Right hindlimb (tissue), 1 donor: ENCODE data around the gene PALM3.
A peak's percentile ranks its signal among the peaks of the same experiment; 100 is the strongest.
"Not testable (repeated sequence)": the region's sequence is repeated elsewhere in the genome, so short reads cannot be mapped to it uniquely, and the experiment has no call there.

Source experiments
- DNase-seq: peaks from one replicate; pipeline ENCODE4 v3.0.0-alpha.2; 2018

PALM3 gene

DNA sequence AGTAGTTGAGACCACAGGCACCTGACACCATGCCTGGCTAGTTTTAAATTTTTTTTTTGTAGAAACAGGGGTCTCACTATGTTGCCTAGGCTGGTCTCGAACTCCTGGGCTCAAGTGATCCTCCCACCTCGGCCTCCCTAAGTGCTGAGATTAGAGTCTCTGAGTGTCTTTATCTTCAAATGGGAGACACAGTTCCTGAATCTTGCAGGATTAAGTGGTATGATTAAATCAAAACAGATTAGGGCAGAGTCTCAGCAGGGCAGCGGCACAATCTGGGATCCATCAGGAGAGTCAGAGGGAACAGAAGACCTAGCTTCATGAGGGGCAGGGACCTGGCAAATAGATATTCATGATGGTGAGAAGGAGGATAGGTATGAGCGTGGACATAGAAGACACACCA lies 33.0 kb downstream of the PALM3 start:
- DNase-seq: no peak

DNA sequence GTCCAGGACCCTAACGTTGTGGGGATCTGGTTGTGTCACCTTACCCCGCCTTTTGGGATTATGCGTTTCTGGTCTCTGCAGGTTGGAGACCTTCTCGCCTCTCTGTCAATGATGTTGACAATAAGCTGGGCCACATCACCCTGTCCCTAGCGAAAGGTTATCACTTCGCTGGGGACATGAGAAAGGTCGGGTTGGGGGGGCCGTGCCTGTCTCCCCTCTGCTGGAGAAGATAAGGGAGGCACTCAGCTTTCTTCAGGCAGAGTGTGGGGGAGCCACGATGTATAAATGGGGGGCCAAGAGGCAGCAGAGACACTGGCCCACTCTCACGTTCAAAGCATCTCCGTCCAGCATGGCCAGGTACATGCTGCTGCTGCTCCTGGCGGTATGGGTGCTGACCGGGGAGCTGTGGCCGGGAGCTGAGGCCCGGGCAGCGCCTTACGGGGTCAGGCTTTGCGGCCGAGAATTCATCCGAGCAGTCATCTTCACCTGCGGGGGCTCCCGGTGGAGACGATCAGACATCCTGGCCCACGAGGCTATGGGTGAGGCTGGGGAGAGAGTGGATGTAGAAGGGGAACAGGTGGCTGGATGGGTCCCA lies 33.9 kb downstream of the PALM3 start, which contains the start of gene RLN3:
Gene RLN3 (plus strand): TSS at position 293 of the 595 bp plus-strand sequence. CDS start 57 bp downstream, at position 350.
- DNase-seq: no peak

DNA sequence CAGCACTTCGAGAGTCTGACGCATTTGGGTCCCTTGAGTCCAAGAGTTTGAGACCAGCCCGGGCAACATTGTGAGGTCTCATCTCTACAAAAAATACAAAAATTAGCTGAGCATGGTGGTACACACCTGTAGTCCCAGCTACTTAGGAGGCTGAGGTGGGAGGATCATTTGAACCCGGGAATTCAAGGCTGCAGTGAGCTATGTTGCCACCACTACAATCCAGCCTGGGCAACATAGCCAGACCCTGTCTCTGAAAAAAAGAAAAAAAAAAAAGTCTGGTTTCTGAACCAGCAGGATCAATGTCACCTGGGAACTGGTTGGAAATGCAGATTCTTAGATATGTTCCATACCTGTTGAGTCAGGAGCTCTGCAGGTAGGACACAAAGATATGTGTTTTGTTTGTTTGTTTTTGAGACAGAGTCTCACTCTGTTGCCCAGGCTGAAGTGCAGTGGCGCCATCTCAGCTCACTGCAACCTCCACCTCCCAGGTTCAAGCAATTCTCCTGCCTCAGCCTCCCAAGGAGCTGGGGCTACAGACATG lies 35.2 kb downstream of the PALM3 start:
- DNase-seq: not testable (repeated sequence)

DNA sequence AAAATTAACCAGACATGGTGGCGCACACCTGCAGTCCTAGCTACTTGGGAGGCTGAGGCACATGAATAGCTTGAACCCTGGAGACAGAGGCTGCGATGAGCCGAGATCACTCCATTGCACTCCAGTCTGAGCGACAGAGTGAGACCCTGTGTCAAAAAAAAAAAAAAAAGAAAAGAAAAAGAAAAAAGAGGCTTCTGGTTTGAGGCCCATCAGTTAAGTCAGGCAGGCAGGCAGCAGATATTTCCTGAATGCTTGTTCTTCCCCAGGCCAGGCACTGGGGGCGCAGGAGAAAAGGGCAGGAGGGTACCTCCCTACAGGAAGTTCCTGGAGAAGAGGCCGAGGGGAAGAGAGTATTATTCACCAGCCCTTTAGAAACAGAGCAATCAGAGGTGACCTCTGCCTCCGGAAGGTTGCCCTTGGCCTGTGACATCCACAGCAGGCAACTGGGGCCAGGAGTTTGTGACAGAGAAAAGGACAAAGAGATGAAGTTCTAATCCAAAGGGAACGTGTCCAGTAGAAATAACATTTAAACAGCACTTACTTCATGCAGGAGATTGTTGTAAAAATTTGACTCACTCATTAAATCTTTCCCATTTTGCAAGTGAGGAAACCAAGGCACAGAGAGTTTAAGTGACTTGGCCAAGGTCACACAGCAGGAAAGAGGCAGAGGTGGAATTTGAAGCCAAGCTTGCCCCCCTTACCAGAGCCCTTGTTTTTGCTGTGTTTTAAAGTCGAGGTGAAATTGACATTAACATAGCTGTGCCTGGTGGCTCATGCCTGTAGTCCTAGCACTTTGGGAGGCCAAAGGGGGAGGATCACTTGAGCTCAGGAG lies 38.3 kb downstream of the PALM3 start:
- DNase-seq: peak; percentile 54

DNA sequence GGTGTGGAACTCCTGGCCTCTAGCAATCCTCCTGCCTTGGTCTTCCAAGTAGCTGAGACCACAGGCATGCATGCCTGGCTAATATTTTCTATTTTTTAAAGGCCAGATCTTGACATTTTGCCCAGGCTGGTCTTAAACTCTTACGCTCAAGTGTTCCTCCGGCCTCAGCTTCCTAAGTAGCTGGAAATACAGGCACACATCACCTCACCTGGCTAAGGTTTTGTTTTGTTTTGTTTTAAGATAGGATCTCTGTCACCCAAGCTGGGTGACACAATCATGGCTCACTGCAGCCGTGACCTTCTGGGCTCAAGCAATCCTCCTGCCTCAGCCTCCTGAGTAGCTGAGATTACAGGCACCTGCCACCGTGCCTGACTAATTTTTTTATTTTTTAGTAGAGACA lies 39.4 kb downstream of the PALM3 start:
- no peak for DNase-seq

DNA sequence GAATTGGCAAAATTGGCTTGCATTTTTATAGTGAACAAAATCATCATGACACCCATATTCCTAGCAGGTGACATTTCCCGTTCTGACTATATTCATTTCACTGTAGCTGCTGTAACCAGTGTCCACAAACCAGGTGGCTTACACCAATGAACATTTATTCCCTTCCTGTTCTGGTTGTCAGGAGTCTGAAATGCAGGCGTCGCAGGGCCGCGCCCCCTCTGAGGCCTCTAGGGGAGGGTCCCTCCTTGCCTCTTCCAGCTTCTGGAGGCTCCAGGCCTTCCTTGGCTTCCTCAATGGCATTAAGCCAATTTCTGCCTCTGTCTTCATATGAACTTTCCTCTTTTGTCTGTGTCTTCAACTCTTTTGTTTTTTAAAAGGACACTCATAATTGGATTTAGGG lies 40.4 kb downstream of the PALM3 start:
- no peak for DNase-seq

DNA sequence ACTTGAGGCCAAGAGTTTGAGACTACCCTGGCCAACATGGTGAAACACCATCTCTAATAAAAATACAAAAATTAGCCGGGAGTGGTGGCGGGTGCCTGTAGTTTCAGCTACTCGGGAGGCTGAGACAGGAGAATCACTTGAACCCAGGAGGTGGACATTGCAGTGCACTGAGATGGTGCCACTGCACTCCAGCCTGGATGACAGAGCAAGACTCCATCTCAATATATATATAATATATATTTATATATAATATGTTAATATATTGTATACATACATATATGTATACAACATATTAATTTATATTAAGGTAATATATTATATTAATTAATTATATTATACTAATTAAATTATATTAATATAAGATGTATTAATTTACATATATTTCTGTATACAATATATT lies 42.1 kb downstream of the PALM3 start:
- DNase-seq: not testable (repeated sequence)

DNA sequence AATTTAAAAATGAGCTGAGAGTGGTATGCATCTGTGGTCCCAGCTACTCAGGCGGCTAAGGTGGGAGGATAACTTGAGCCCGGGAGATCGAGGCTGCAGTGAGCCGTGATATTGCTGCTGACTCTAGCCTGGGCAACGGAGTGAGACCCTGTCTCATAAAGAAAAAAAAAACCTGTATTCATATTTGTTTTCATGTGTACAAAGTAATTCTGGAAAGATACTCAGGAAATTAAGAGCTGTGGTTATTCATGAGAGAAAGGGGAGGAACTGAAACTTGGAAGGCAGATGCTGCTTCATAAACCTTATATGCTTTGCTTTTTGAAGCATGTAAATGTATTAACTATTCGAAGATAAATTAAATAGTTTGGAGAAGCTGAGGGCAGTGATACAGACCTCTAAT lies 42.8 kb downstream of the PALM3 start:
- DNase-seq: no peak

DNA sequence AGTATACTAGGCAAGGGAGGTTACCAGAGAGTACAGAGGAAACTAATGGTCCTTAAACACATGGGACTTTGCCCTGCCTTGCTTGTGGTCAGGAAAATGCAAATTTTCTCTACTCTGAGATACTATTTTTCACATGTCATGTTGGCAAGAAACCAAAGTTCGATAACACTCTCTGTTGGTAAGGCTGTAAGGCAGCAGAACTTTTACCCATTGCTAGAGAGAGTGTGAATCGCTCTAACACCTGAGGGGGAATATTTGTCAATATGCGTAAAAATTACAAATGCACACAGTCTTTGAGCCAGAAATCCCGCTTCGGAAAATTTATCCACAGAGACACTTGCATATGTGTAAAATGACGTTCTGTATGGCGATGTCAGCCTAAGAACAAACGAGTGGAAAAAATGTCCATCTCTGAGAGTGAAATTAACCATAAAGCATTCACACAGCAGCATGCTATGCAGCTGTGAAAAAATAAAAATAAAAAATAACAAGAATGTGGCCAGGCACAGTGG lies 46.3 kb downstream of the PALM3 start:
- DNase-seq: no peak

DNA sequence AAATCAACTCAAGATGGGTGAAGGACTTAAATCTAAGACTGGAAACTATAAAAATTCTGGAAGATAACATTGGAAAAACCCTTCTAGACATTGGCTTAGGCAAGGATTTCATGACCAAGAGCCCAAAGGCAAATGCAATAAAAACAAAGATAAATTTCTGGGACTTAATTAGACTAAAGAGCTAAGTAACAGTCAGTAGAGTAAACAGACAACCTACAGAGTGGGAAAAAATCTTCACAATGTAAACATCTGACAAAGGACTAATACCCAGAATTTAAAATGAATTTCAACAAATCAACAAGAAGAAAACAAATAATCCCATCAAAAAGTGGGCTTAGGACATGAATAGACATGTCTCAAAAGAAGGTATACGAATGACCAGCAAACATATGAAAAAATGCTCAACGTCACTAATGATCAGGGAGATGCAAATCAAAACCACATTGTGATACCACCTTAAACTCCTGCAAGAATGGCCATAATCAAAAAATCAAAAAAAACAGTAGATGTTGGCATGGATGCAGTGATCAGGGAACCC lies 49.4 kb downstream of the PALM3 start:
- DNase-seq: no peak

DNA sequence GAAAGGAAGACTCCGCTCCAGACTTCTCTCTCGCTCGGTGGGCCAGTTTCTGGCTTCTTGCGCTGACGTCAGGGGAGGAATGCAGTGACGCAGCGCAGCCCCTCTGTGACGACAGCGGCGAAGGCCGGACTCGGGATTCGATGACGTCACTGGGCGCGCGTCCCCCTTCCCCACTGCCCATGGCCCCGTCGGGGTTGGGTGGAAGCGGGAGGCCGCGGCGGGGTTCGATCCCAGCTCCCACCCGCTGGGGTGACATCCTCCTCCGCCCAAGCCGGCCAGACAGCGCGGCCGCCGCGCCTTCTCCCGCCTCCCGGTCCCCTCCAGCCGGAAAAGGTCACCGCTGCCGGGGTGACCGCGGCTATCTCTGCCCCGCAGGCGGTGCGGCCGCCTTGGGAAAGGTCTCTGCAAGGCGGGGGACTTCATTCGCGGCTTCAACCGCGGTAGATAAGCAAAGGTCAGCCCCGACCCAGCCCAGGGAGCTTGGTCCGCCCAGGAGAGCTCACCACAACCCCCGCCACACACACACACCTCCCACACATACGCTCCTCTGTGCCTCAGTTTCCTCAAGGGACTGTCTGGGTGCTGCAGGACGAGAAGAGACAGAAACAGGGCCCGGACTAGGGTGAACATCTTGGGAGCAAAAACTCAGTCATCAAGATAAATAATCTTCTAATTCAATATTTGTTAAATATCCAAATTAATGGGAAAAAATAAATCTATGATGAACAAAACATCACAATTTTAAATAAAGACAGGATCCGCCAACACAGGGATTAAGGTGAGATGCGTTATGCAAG lies 54.9 kb downstream of the PALM3 start:
- DNase-seq: no peak

DNA sequence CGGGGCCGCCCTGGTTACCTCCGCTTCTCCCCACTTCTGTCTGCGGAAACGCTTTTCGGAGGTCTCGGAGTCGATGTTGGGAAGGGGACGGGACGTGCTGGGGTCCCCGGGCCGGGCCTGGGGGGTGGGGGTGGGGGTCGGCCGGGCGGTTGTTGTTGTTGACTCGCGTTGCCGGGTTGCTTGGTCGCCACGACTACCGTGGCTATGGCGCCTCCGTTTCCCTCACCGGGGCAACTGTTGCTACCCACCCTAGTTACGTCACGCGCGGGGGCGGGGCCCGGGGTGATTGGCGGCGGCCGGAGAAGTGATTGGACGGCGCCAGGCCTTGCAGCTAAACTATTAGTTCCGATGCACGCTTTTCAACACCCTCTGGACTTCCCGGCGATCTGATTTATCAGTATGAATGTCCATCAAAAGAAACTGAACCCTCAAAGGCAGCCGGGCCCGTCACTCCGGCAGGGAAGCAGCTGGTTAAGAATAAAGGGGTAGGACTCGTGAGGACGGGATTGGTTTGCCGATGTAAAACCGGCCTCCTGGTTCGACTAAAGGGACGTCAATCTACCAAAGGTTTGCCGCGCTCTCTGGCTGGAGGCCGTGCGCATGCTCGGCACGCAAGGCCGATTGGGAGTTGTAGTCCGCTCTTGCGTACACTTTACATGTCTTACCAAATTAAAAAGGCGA lies 55.7 kb downstream of the PALM3 start, which contains the start of gene RFX1:
Gene RFX1 (minus strand): TSS at position 236 of the 681 bp plus-strand sequence. CDS start 12,477 bp downstream, outside the sequence.
- DNase-seq: peak; percentile 100

DNA sequence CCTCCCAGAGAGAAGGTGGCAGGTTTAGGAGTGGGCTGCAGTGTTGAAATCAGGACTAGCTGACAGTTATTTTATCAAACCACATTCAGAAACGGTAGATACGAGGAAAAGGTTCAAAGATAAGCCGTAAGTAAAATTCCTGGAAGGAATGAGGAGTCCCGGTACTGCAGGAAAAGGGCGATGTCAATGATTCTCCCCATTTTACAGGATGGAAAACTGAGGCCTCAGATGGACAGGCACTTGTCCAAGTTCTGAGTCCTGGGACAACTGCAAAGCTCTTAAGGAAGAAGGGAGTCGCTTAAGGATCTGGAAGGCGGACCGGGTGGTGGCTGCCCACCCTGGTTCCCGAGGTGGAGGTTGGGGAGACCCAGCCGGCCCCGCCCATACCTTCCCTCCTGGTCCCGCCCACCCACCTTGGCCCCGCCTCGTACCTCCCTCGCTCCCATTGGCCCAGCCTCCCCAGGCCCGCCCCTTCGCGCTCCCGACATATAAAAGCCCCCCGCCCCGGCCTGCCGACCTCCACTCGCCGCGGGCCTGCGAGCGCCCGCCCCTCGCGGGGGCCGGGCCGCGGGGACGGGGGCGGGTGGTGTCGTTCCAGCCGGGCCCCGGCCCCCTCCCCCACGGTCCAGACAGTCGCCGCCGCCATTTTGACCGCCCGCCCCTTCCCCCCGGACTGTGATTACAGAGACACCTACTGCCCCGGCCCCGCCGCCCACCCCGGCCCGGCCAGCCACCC lies 56.4 kb downstream of the PALM3 start:
- peak; percentile 93 for DNase-seq

DNA sequence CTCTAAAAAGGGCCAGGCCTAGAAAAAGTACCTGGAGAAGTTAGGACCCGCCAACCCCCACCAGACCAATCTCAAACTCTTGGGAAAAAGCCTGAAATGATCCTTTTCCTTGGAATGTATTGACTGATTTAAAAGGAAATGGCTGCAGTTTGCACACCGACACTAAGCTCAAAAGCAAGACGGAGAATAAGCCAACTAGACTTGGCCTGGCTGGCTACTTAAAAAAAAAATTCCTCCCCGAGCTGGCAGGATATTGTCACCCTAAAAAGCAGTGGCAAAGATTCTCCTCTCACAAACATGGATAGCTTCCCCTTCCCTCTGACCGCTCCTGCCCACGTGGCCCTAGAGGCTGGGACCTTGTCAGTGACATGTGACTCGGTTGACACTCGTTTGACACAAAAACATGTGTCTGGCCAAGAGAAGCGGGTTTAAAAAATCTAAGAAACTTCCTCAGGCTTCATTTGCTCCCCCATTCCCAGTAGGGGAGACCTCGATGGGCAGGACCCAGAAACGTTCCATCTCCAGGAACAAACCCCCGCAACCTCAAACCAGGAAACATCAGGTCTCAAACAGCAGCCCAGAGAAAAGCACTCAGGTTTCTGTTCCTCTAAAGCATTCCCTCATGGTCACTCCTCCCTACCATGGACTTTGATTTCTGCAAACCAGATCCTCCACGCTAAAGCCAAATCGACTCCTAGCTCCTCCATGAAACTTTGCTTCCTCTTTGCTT lies 57.1 kb downstream of the PALM3 start:
- DNase-seq: peak; percentile 43
